ENCODE data around the gene FAM149B1. TPM values are rescaled to one million over a fixed set of nuclear protein-coding genes. Genes with fewer than 3 reads are reported as not detected.

The FAM149B1 gene
- total RNA-seq, 1 experiment from 2014 or later: 17.5 TPM

DNA sequence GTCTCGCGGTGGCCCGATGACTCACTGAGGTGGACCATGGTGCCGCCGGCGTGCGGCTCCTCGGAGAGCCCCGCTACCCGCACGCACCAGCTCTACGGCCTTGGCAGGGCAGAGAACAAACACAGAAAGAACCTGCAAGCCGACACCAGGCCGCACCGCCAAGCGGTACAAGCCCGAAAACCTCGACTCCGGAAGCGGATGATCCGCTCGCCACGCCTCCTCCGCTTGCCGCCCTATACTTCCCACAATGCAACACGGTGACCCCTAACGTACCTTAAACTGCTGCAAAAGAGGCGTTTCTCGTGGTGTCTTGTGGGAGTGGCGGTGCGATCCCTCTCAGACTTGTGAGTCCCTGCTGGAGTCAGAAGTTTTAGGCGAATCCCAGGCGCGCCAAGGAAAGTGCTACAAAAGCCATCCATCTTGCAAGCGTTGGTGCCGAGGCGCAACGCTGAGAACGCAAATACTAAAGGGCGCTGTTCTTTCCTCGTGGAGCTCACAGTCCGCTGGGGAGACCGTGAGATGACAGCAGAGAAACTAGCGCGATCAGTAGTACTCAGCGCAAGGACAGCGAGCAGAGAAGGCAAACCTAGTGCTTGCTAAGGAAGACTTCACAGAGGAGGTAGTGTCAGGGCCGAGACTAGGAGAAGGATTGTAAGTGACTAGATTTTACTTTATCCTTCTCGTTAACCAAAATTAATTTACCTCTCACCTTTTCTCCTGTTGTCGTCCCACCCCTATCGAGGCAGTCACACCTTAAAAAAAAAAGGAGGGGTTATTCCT is 84.7 kb downstream of the FAM149B1 start, which contains the start of gene MRPS16:
Gene MRPS16, minus strand, starts transcription at position 200 of the 780 bp plus-strand sequence. Its CDS starts 162 bp downstream, at position 38.
- Histone ChIP-seq H3K9me3 (ENCODE audit: control insufficient read depth in 1 of 2, insufficient read depth in 1 of 2, low read depth in 1 of 2, low read length in 2 of 2) (no peaks in the 10 kb centered on the region), H4K20me1 (ENCODE audit: insufficient read depth) (no peaks in the 10 kb centered on the region), H3K27ac (ENCODE audit: low read depth, low read length) (peak within 1 kb of the TSS; percentile 69), H3K79me2 (ENCODE audit: insufficient read depth, low read length) (peaks cover 60% of the 10 kb centered on the region), H3K36me3 (ENCODE audit: control insufficient read depth in 1 of 2, insufficient read depth in 2 of 2, low read length in 2 of 2) (peaks cover 2 to 17% of the 10 kb centered on the region in 2 experiments), H3K4me3 (replicated peaks in 1 of 2; ENCODE audit: low read depth in 1 of 2, low read length in 2 of 2) (peak within 1 kb of the TSS; percentile 83 to 100), H3K4me2 (ENCODE audit: low read length) (peak within 1 kb of the TSS; percentile 88), H3K9me2 (ENCODE audit: insufficient read depth) (no peaks in the 10 kb centered on the region), H2AFZ (ENCODE audit: low read depth, low read length, poor library complexity, severe bottlenecking) (no peak within 1 kb of the TSS), H3K27me3 (ENCODE audit: insufficient read depth, low read length) (no peaks in the 10 kb centered on the region), H3K9ac (ENCODE audit: low read length) (peak within 1 kb of the TSS; percentile 94), H3K4me1 (ENCODE audit: control insufficient read depth in 1 of 2, insufficient read depth in 2 of 2, low read length in 2 of 2) (peaks cover 17 to 39% of the 10 kb centered on the region in 2 experiments)
- ChIA-PET RAD21 (ENCODE audit: low non-redundant PET in 1 of 2, low total read pairs in 2 of 2, uncharacterized antibody in 2 of 2, unreplicated experiment in 2 of 2) (no interaction called here), POLR2A (interaction anchor here (0.6 to 3.5 kb wide), 4 partner anchors 9 to 30 kb away, joined by 3 to 16 read pairs (median 8); no protein-coding TSS in a partner anchor), CTCF (interaction anchor here (1.4 kb wide), 1 partner anchor 11 kb away, joined by 3 read pairs; no protein-coding TSS in a partner anchor)
- intact Hi-C loops (cut with micrococcal nuclease): no loop called here
- DNase-seq (ENCODE audit: low read depth, low spot score) (peak; percentile 93), ATAC-seq (peak; percentile 79)
- TSS peak; percentile 84 for BruUV-seq (replicated peaks)
- TF ChIP-seq CEBPB (IDR thresholded peaks at IDR 0.05; ENCODE audit: low read depth) (no peak), ELF1 (IDR thresholded peaks at IDR 0.05; ENCODE audit: borderline replicate concordance, low read depth) (peak; percentile 75), EZH2phosphoT487 (IDR thresholded peaks at IDR 0.05; ENCODE audit: borderline replicate concordance) (no peak), EZH2 (IDR thresholded peaks at IDR 0.05) (no peak), CBX3 (IDR thresholded peaks at IDR 0.05; ENCODE audit: low read depth) (peak; percentile 34; the same call in 1 of the 2 replicates), ZNF274 (IDR thresholded peaks at IDR 0.05; ENCODE audit: low read depth, low read length) (no peak), FOSL1 (IDR thresholded peaks at IDR 0.05; ENCODE audit: low read depth) (no peak; the same call in none of the 2 replicates), POLR2A (IDR thresholded peaks at IDR 0.05; ENCODE audit: borderline replicate concordance, extremely low read depth, insufficient read depth, insufficient read length) (peak; percentile 95), SRF (IDR thresholded peaks at IDR 0.05; ENCODE audit: low read depth) (no peak), ZBTB33 (IDR thresholded peaks at IDR 0.05; ENCODE audit: extremely low read depth, insufficient replicate concordance, low read length) (peak; percentile 72), ZFX (IDR thresholded peaks at IDR 0.05) (peak; percentile 89), SP1 (IDR thresholded peaks at IDR 0.05; ENCODE audit: low read depth) (peak; percentile 91), POLR2AphosphoS5 (IDR thresholded peaks at IDR 0.05; ENCODE audit: low read depth, low read length) (peak; percentile 97), TCF7L2 (IDR thresholded peaks at IDR 0.05; ENCODE audit: borderline replicate concordance, extremely low read depth, insufficient read depth, insufficient read length) (no peak), SIN3A (IDR thresholded peaks at IDR 0.05; ENCODE audit: low read depth) (peak; percentile 97), CTCF (IDR thresholded peaks at IDR 0.05 in 2 of 3, conservative IDR thresholded peaks at IDR 0.05 in 1 of 3; ENCODE audit: borderline replicate concordance in 1 of 3, insufficient read depth in 1 of 3, low read depth in 2 of 3, low read length in 2 of 3) (no peak)
- TF ChIP-seq, protein P1, sequence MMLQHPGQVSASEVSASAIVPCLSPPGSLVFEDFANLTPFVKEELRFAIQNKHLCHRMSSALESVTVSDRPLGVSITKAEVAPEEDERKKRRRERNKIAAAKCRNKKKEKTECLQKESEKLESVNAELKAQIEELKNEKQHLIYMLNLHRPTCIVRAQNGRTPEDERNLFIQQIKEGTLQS (IDR thresholded peaks at IDR 0.05): no peak
- TF ChIP-seq, protein P2, sequence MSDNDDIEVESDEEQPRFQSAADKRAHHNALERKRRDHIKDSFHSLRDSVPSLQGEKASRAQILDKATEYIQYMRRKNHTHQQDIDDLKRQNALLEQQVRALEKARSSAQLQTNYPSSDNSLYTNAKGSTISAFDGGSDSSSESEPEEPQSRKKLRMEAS (IDR thresholded peaks at IDR 0.05): peak; percentile 91
- TF ChIP-seq, protein P3, sequence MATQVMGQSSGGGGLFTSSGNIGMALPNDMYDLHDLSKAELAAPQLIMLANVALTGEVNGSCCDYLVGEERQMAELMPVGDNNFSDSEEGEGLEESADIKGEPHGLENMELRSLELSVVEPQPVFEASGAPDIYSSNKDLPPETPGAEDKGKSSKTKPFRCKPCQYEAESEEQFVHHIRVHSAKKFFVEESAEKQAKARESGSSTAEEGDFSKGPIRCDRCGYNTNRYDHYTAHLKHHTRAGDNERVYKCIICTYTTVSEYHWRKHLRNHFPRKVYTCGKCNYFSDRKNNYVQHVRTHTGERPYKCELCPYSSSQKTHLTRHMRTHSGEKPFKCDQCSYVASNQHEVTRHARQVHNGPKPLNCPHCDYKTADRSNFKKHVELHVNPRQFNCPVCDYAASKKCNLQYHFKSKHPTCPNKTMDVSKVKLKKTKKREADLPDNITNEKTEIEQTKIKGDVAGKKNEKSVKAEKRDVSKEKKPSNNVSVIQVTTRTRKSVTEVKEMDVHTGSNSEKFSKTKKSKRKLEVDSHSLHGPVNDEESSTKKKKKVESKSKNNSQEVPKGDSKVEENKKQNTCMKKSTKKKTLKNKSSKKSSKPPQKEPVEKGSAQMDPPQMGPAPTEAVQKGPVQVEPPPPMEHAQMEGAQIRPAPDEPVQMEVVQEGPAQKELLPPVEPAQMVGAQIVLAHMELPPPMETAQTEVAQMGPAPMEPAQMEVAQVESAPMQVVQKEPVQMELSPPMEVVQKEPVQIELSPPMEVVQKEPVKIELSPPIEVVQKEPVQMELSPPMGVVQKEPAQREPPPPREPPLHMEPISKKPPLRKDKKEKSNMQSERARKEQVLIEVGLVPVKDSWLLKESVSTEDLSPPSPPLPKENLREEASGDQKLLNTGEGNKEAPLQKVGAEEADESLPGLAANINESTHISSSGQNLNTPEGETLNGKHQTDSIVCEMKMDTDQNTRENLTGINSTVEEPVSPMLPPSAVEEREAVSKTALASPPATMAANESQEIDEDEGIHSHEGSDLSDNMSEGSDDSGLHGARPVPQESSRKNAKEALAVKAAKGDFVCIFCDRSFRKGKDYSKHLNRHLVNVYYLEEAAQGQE (IDR thresholded peaks at IDR 0.05; ENCODE audit: low read depth): no peak

Measured in HCT116 (cell line).